Astrocyte of the hippocampus (primary cell): ENCODE results near the gene SPATA31D4.
A peak's percentile ranks its signal among the peaks of the same experiment; 100 is the strongest.
"Not testable (repeated sequence)": the region's sequence is repeated elsewhere in the genome, so short reads cannot be mapped to it uniquely, and the experiment has no call there.

ENCODE experiments used
- DNase-seq: peaks from one replicate; pipeline ENCODE4 v3.0.0; 2011; ENCODE audit warnings: low read depth, low spot score

SPATA31D4 gene

GRCh38 chr9:81928305-81928704, at the start of gene SPATA31D4:
TSS of gene SPATA31D4 (plus strand) at chr9:81928428. CDS start at chr9:81928514, 86 bp downstream.
- not testable (repeated sequence) for DNase-seq

GRCh38 chr9:81878530-81878929, 49.7 kb upstream of the SPATA31D4 start:
- no peak for DNase-seq

- no peak for DNase-seq
Measured at GRCh38 chr9:81879501-81879916, 48.7 kb upstream of the SPATA31D4 start.

- no peak for DNase-seq
Measured at GRCh38 chr9:81885602-81886001, 42.6 kb upstream of the SPATA31D4 start.

GRCh38 chr9:81886665-81887064, 41.6 kb upstream of the SPATA31D4 start:
- DNase-seq: no peak

GRCh38 chr9:81890104-81890503, 38.1 kb upstream of the SPATA31D4 start:
- no peak for DNase-seq

- no peak for DNase-seq
Measured at GRCh38 chr9:81892440-81892839, 35.8 kb upstream of the SPATA31D4 start.

- DNase-seq: no peak
Measured at GRCh38 chr9:81893929-81894328, 34.3 kb upstream of the SPATA31D4 start.

GRCh38 chr9:81894891-81895290, 33.3 kb upstream of the SPATA31D4 start:
- DNase-seq: no peak

- no peak for DNase-seq
Measured at GRCh38 chr9:81896070-81896469, 32.2 kb upstream of the SPATA31D4 start.

GRCh38 chr9:81898851-81899250, 29.4 kb upstream of the SPATA31D4 start:
- peak; percentile 42 for DNase-seq

- peak; percentile 33 for DNase-seq
Measured at GRCh38 chr9:81902196-81902595, 26.0 kb upstream of the SPATA31D4 start.

- DNase-seq: no peak
Measured at GRCh38 chr9:81902626-81903025, 25.6 kb upstream of the SPATA31D4 start.

- DNase-seq: peak; percentile 32
Measured at GRCh38 chr9:81906671-81907070, 21.6 kb upstream of the SPATA31D4 start.

GRCh38 chr9:81912135-81912534, 16.1 kb upstream of the SPATA31D4 start:
- no peak for DNase-seq

GRCh38 chr9:81915801-81916505, 12.3 kb upstream of the SPATA31D4 start:
- no peak for DNase-seq

GRCh38 chr9:81918507-81918906, 9.7 kb upstream of the SPATA31D4 start:
- DNase-seq: not testable (repeated sequence)

GRCh38 chr9:81930147-81930546, 1.9 kb downstream of the SPATA31D4 start:
- not testable (repeated sequence) for DNase-seq

GRCh38 chr9:81933547-81933946, 5.3 kb downstream of the SPATA31D4 start:
- DNase-seq: not testable (repeated sequence)

GRCh38 chr9:81943393-81943792, 15.2 kb downstream of the SPATA31D4 start, which contains the start of gene SPATA31D3:
TSS of gene SPATA31D3 (plus strand) at chr9:81943500. CDS start at chr9:81943586, 86 bp downstream.
- not testable (repeated sequence) for DNase-seq

- not testable (repeated sequence) for DNase-seq
Measured at GRCh38 chr9:81948650-81949049, 20.4 kb downstream of the SPATA31D4 start.

GRCh38 chr9:81953096-81953495, 24.9 kb downstream of the SPATA31D4 start:
- DNase-seq: no peak

- DNase-seq: no peak
Measured at GRCh38 chr9:81955625-81956024, 27.4 kb downstream of the SPATA31D4 start.
